Measurements from ENCODE around the gene IMPG1.
A peak's percentile ranks its signal among the peaks of the same experiment; 100 is the strongest.

The IMPG1 gene

GRCh38 chr6:75893058-75893775 is 179.2 kb downstream of the IMPG1 start:
- Histone ChIP-seq H3K4me3 (ENCODE audit: low read depth, low read length) (no peak overlapping the region), H3K27ac (ENCODE audit: low read depth, low read length) (no peak overlapping the region), H3K36me3 (ENCODE audit: control insufficient read depth, insufficient read depth, low read length) (peaks cover 7% of the 10 kb centered on the region), H3K9me3 (ENCODE audit: control insufficient read depth, insufficient read depth, low read depth, low read length) (no peaks in the 10 kb centered on the region), H3K27me3 (ENCODE audit: control insufficient read depth, insufficient read depth, low read length) (no peaks in the 10 kb centered on the region), H3K9ac (ENCODE audit: low read length) (no peak overlapping the region), H3K4me1 (ENCODE audit: control insufficient read depth, insufficient read depth, low read length) (no peaks in the 10 kb centered on the region)

GRCh38 chr6:75892384-75892783 is 180.1 kb downstream of the IMPG1 start:
- Histone ChIP-seq H3K27me3 (ENCODE audit: control insufficient read depth, insufficient read depth, low read length) (no peaks in the 10 kb centered on the region), H3K27ac (ENCODE audit: low read depth, low read length) (no peak overlapping the region), H3K36me3 (ENCODE audit: control insufficient read depth, insufficient read depth, low read length) (peaks cover 7% of the 10 kb centered on the region), H3K4me3 (ENCODE audit: low read depth, low read length) (no peak overlapping the region), H3K9me3 (ENCODE audit: control insufficient read depth, insufficient read depth, low read depth, low read length) (no peaks in the 10 kb centered on the region), H3K4me1 (ENCODE audit: control insufficient read depth, insufficient read depth, low read length) (no peaks in the 10 kb centered on the region), H3K9ac (ENCODE audit: low read length) (no peak overlapping the region)

- Histone ChIP-seq H3K9ac (ENCODE audit: low read length) (no peak overlapping the region), H3K4me1 (ENCODE audit: control insufficient read depth, insufficient read depth, low read length) (no peaks in the 10 kb centered on the region), H3K36me3 (ENCODE audit: control insufficient read depth, insufficient read depth, low read length) (peaks cover 3% of the 10 kb centered on the region; the same call in 1 of the 2 replicates), H3K4me3 (ENCODE audit: low read depth, low read length) (no peak overlapping the region), H3K27me3 (ENCODE audit: control insufficient read depth, insufficient read depth, low read length) (no peaks in the 10 kb centered on the region), H3K27ac (ENCODE audit: low read depth, low read length) (no peak overlapping the region), H3K9me3 (ENCODE audit: control insufficient read depth, insufficient read depth, low read depth, low read length) (no peaks in the 10 kb centered on the region)
Measured at GRCh38 chr6:75884822-75885221, 187.6 kb downstream of the IMPG1 start.

- Histone ChIP-seq H3K36me3 (ENCODE audit: control insufficient read depth, insufficient read depth, low read length) (peaks cover 3% of the 10 kb centered on the region; the same call in 1 of the 2 replicates), H3K27ac (ENCODE audit: low read depth, low read length) (no peak overlapping the region), H3K9me3 (ENCODE audit: control insufficient read depth, insufficient read depth, low read depth, low read length) (no peaks in the 10 kb centered on the region), H3K4me3 (ENCODE audit: low read depth, low read length) (no peak overlapping the region), H3K9ac (ENCODE audit: low read length) (no peak overlapping the region), H3K27me3 (ENCODE audit: control insufficient read depth, insufficient read depth, low read length) (no peaks in the 10 kb centered on the region), H3K4me1 (ENCODE audit: control insufficient read depth, insufficient read depth, low read length) (no peaks in the 10 kb centered on the region)
Measured at GRCh38 chr6:75882734-75883133, 189.7 kb downstream of the IMPG1 start.

GRCh38 chr6:75880305-75880704 is 192.2 kb downstream of the IMPG1 start:
- Histone ChIP-seq H3K27ac (ENCODE audit: low read depth, low read length) (no peak overlapping the region), H3K36me3 (ENCODE audit: control insufficient read depth, insufficient read depth, low read length) (peaks cover 9% of the 10 kb centered on the region), H3K4me1 (ENCODE audit: control insufficient read depth, insufficient read depth, low read length) (no peaks in the 10 kb centered on the region), H3K9ac (ENCODE audit: low read length) (no peak overlapping the region), H3K4me3 (ENCODE audit: low read depth, low read length) (no peak overlapping the region), H3K9me3 (ENCODE audit: control insufficient read depth, insufficient read depth, low read depth, low read length) (no peaks in the 10 kb centered on the region), H3K27me3 (ENCODE audit: control insufficient read depth, insufficient read depth, low read length) (no peaks in the 10 kb centered on the region)

- no peak overlapping the region for H3K27ac ChIP-seq (ENCODE audit: low read depth, low read length)
Measured at GRCh38 chr6:75876152-75876551, 196.3 kb downstream of the IMPG1 start.

GRCh38 chr6:75874224-75874623 is 198.2 kb downstream of the IMPG1 start:
- Histone ChIP-seq H3K36me3 (ENCODE audit: control insufficient read depth, insufficient read depth, low read length) (peaks cover 29% of the 10 kb centered on the region), H3K27me3 (ENCODE audit: control insufficient read depth, insufficient read depth, low read length) (no peaks in the 10 kb centered on the region), H3K4me1 (ENCODE audit: control insufficient read depth, insufficient read depth, low read length) (peaks cover 3% of the 10 kb centered on the region; the same call in 1 of the 2 replicates), H3K4me3 (ENCODE audit: low read depth, low read length) (no peak overlapping the region), H3K9me3 (ENCODE audit: control insufficient read depth, insufficient read depth, low read depth, low read length) (no peaks in the 10 kb centered on the region), H3K9ac (ENCODE audit: low read length) (no peak overlapping the region), H3K27ac (ENCODE audit: low read depth, low read length) (0 out of 2 replicates have a peak overlapping the region, but pooled peaks have one; percentile 12)

More at GRCh38 chr6:75876152-75876551, 196.3 kb downstream of the IMPG1 start:
- H3K4me3 ChIP-seq (ENCODE audit: low read depth, low read length), result no peak overlapping the region
- no peaks in the 10 kb centered on the region for H3K27me3 ChIP-seq (ENCODE audit: control insufficient read depth, insufficient read depth, low read length)
- no peaks in the 10 kb centered on the region for H3K9me3 ChIP-seq (ENCODE audit: control insufficient read depth, insufficient read depth, low read depth, low read length)
- peaks cover 3% of the 10 kb centered on the region; the same call in 1 of the 2 replicates for H3K4me1 ChIP-seq (ENCODE audit: control insufficient read depth, insufficient read depth, low read length)
- no peak overlapping the region for H3K9ac ChIP-seq (ENCODE audit: low read length)
- peaks cover 23% of the 10 kb centered on the region for H3K36me3 ChIP-seq (ENCODE audit: control insufficient read depth, insufficient read depth, low read length)

All from HUES6 (cell line).